Measurements from ENCODE around the gene ATP6V0C. TPM values are rescaled to one million over a fixed set of nuclear protein-coding genes. Genes with fewer than 3 reads are reported as not detected.

The ATP6V0C gene
- total and polyA plus RNA-seq, 4 donors, result 39.0 to 410 (median 250) TPM

DNA sequence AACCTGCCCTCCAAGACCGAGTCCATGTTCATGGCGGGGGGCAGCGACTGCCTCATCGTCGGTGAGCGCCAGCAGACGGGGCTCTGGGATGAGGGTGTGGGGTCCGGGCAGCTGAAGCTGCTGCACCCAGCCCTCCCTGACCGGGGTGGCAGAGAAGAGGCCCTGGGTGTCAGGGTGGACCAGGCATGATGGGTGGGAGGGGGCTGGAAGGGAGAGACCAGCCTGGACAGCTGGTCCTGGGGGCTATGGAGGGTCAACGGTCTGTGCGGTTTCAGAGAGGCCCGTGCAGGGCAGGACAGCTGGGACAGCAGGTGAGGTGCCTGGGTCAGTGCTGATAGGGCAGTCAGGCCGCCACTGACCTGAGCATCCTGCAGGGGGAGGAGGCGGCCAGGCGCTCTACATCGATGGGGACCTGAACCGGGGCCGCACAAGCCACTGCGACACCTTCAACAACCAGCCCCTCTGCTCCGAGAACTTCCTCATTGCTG lies 13.3 kb upstream of the ATP6V0C start:
- peaks cover 0 to 32% (median 17%) of the 10 kb centered on the region in 4 donors for H3K36me3 ChIP-seq (ENCODE audit: control insufficient read depth in 4 of 4, insufficient read depth in 4 of 4, low read length in 4 of 4)
- H3K9ac ChIP-seq (ENCODE audit: insufficient read depth in 1 of 2, low read length in 2 of 2), result no peak overlapping the region
- H3K27me3 ChIP-seq (ENCODE audit: control insufficient read depth in 3 of 3, insufficient read depth in 3 of 3, low read length in 2 of 3), result no peaks in the 10 kb centered on the region
- no peak overlapping the region for H3K27ac ChIP-seq (ENCODE audit: low read depth in 1 of 2, low read length in 1 of 2)
- TF ChIP-seq, protein P1, sequence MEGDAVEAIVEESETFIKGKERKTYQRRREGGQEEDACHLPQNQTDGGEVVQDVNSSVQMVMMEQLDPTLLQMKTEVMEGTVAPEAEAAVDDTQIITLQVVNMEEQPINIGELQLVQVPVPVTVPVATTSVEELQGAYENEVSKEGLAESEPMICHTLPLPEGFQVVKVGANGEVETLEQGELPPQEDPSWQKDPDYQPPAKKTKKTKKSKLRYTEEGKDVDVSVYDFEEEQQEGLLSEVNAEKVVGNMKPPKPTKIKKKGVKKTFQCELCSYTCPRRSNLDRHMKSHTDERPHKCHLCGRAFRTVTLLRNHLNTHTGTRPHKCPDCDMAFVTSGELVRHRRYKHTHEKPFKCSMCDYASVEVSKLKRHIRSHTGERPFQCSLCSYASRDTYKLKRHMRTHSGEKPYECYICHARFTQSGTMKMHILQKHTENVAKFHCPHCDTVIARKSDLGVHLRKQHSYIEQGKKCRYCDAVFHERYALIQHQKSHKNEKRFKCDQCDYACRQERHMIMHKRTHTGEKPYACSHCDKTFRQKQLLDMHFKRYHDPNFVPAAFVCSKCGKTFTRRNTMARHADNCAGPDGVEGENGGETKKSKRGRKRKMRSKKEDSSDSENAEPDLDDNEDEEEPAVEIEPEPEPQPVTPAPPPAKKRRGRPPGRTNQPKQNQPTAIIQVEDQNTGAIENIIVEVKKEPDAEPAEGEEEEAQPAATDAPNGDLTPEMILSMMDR (IDR thresholded peaks at IDR 0.05; ENCODE audit: control extremely low read depth, extremely low read depth), result no peak
- no peak for DNase-seq
- ATAC-seq (ENCODE audit: insufficient read depth, low FRiP score), result no peak
- WGBS, 2 donors, result 86% methylated on average over 20 of the region's 20 CpGs
- H3K4me1 ChIP-seq (ENCODE audit: control insufficient read depth in 5 of 5, insufficient read depth in 5 of 5, low read length in 5 of 5), result peaks cover 5 to 51% (median 10%) of the 10 kb centered on the region in 5 donors
- no peaks in the 10 kb centered on the region for H3K9me3 ChIP-seq (ENCODE audit: control insufficient read depth in 4 of 4, insufficient read depth in 3 of 4, low read length in 3 of 4)
- no peak overlapping the region for H3K4me3 ChIP-seq

- WGBS, 2 donors, result 38 to 40% methylated on average over 23 of the region's 23 CpGs
- Histone ChIP-seq H3K9me3 (ENCODE audit: control insufficient read depth in 4 of 4, insufficient read depth in 3 of 4, low read length in 3 of 4) (no peaks in the 10 kb centered on the region), H3K27me3 (ENCODE audit: control insufficient read depth in 3 of 3, insufficient read depth in 3 of 3, low read length in 2 of 3) (no peaks in the 10 kb centered on the region), H3K4me3 (no peak overlapping the region), H3K36me3 (ENCODE audit: control insufficient read depth in 4 of 4, insufficient read depth in 4 of 4, low read length in 4 of 4) (peaks cover 0 to 29% (median 15%) of the 10 kb centered on the region in 4 donors), H3K27ac (ENCODE audit: low read depth in 1 of 2, low read length in 1 of 2) (no peak overlapping the region), H3K9ac (ENCODE audit: insufficient read depth in 1 of 2, low read length in 2 of 2) (no peak overlapping the region), H3K4me1 (ENCODE audit: control insufficient read depth in 5 of 5, insufficient read depth in 5 of 5, low read length in 5 of 5) (peaks cover 5 to 51% (median 10%) of the 10 kb centered on the region in 5 donors)
- peak; percentile 92 to 93 (median 93) for DNase-seq
- peak; percentile 78 for ATAC-seq (ENCODE audit: insufficient read depth, low FRiP score)
- TF ChIP-seq, protein P1 (IDR thresholded peaks at IDR 0.05; ENCODE audit: control extremely low read depth, extremely low read depth), result peak; percentile 96
Observed at GRCh38 chr16:2500918-2501750, 12.6 kb upstream of the ATP6V0C start.

GRCh38 chr16:2501946-2502895 lies 11.5 kb upstream of the ATP6V0C start:
- Histone ChIP-seq H3K4me3 (no peak overlapping the region), H3K27ac (ENCODE audit: low read depth in 1 of 2, low read length in 1 of 2) (no peak overlapping the region), H3K9me3 (ENCODE audit: control insufficient read depth in 4 of 4, insufficient read depth in 3 of 4, low read length in 3 of 4) (no peaks in the 10 kb centered on the region), H3K27me3 (ENCODE audit: control insufficient read depth in 3 of 3, insufficient read depth in 3 of 3, low read length in 2 of 3) (no peaks in the 10 kb centered on the region), H3K9ac (ENCODE audit: insufficient read depth in 1 of 2, low read length in 2 of 2) (no peak overlapping the region), H3K36me3 (ENCODE audit: control insufficient read depth in 4 of 4, insufficient read depth in 4 of 4, low read length in 4 of 4) (peaks cover 0 to 19% (median 6%) of the 10 kb centered on the region in 4 donors), H3K4me1 (ENCODE audit: control insufficient read depth in 5 of 5, insufficient read depth in 5 of 5, low read length in 5 of 5) (peaks cover 5 to 42% (median 8%) of the 10 kb centered on the region in 5 donors)
- TF ChIP-seq, protein P1 (IDR thresholded peaks at IDR 0.05; ENCODE audit: control extremely low read depth, extremely low read depth), result no peak
- 77 to 84% methylated on average over 17 to 18 of the region's 18 CpGs for WGBS, 2 donors
- no peak for ATAC-seq (ENCODE audit: insufficient read depth, low FRiP score)
- no peak for DNase-seq
